Effector CD4-positive, alpha-beta T cell (primary cell): Measurements from ENCODE around the gene RPS6KA2.
"Not testable (repeated sequence)": the region's sequence is repeated elsewhere in the genome, so short reads cannot be mapped to it uniquely, and the experiment has no call there.

Source experiments
- DNase-seq: peaks from one replicate; pipeline ENCODE4 v3.0.0-alpha.2; 2020

RPS6KA2 gene

GRCh38 chr6:166655713-166656229 lies 28.7 kb upstream of the RPS6KA2 start:
- DNase-seq: no peak

GRCh38 chr6:166655251-166655650 lies 28.2 kb upstream of the RPS6KA2 start:
- DNase-seq: no peak

DNA sequence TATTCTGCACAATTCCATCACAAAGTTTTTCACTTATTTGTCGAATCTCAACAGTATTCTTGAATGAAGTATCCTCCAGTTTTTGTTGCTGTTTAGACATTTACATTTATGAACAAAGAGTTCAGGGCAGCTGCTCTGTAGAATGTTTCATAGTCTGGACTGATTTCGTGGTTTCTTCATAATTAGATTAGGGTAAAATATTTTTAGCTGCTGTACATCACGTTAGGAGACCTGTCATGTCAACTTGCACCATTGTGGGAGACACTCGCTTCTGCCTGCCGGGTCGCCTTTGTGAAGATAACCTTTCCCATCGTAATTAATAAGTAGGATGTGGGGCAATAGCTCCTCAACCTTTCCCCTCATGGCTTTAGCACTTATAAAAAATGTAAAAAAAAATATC lies 27.5 kb upstream of the RPS6KA2 start:
- DNase-seq: no peak

DNA sequence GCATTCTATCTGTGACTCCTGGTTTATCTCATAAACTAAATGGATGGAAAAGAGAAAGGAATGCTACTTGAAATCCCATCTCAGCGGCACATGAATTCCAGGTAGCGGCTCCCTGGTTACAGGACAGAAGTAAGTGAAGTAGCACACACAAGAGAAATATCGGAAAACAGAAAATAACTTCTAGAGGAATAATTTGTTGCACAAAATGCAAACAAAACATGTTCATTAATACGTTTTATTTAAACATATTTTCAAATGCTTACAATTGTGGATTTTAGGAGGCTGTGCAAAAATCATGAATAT lies 26.5 kb upstream of the RPS6KA2 start:
- DNase-seq: no peak

- DNase-seq: no peak
Measured at GRCh38 chr6:166650824-166651807, 24.1 kb upstream of the RPS6KA2 start.

- DNase-seq: no peak
Measured at GRCh38 chr6:166650047-166650446, 23.0 kb upstream of the RPS6KA2 start.

- DNase-seq: no peak
Measured at GRCh38 chr6:166648846-166649245, 21.8 kb upstream of the RPS6KA2 start.

GRCh38 chr6:166647896-166648295 lies 20.8 kb upstream of the RPS6KA2 start:
- DNase-seq: no peak

GRCh38 chr6:166646716-166647115 lies 19.7 kb upstream of the RPS6KA2 start:
- DNase-seq: no peak

- no peak for DNase-seq
Measured at GRCh38 chr6:166645896-166646295, 18.8 kb upstream of the RPS6KA2 start.

GRCh38 chr6:166644681-166645080 lies 17.6 kb upstream of the RPS6KA2 start:
- DNase-seq: no peak

- DNase-seq: no peak
Measured at GRCh38 chr6:166643891-166644590, 17.0 kb upstream of the RPS6KA2 start.

DNA sequence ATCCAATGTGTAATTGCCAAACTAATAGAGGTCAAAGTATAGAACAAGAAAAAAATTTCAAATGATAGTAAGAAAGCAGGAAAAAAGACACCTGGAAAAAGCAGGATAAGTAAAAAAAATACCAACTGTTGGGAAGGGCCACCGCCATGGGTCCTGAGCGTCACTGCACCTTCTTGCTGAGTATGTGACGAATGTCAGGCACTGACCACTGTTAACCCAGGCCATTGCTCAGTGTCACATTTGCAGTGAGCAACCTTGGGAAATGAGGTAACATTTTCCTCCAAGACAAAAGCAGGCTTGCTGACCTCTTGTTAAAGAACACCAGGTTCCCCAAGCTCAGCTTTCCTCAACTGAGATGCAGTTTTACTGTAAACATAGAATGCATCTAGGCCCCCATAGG lies 15.6 kb upstream of the RPS6KA2 start:
- DNase-seq: no peak

DNA sequence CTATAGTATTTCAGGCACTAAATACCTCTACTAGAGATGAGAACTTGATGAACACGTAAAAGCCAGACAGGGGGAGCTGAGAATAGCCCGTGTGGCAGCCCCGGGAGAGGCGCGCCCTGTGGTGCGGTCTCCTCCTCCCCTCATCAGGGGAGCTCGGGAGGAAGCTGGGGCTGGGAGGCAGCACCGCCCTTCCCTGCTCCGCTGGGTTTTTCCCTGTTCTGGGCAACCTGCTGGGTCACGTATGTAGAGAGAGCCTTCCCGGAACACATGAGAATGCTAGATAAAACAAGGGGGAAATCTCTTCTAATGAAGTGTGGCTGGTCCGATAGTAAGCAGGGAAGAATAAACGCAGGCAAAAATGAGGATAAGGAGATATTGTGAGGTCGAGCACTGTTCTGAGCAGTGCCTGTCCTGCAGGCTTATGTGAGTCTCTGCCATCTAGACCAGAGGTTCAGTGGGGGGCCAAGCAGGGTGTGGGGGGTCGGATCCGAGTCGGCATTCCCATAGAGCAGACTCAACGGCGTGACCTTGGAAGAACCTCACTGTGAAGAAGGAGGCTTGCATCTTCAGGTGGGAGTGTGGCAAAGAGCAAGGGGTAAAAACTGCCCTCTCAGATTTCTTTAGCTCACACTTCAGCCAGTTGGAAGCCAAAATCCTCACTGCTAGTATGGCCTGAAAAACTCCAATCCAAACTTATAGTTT lies 13.4 kb upstream of the RPS6KA2 start:
- DNase-seq: no peak

GRCh38 chr6:166639921-166640320 lies 12.9 kb upstream of the RPS6KA2 start:
- DNase-seq: no peak

GRCh38 chr6:166638573-166638964 lies 11.5 kb upstream of the RPS6KA2 start:
- DNase-seq: no peak

GRCh38 chr6:166637812-166638572 lies 10.9 kb upstream of the RPS6KA2 start:
- no peak for DNase-seq

DNA sequence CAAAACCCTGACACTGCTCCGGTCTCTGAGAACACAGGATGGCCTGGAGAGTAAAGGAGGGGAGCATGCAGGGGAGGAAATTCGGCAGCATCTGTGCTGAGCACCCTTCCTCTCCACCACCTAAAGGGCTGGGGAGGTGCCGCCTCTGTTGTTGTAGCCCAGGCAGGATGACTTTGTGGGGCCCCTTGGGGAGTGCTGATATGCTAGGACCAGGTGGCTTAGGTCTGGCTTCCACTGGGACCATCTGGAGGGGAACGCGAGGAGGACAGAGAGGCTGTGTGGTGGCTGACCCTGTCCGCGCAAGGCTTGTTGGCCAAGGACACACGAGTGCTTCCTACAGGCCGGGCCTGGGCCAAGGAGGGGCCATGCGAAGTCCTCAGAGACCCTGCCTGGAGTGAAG lies 9.9 kb upstream of the RPS6KA2 start:
- DNase-seq: no peak

- no peak for DNase-seq
Measured at GRCh38 chr6:166636191-166636933, 9.3 kb upstream of the RPS6KA2 start.

GRCh38 chr6:166635013-166635970 lies 8.2 kb upstream of the RPS6KA2 start:
- DNase-seq: no peak

DNA sequence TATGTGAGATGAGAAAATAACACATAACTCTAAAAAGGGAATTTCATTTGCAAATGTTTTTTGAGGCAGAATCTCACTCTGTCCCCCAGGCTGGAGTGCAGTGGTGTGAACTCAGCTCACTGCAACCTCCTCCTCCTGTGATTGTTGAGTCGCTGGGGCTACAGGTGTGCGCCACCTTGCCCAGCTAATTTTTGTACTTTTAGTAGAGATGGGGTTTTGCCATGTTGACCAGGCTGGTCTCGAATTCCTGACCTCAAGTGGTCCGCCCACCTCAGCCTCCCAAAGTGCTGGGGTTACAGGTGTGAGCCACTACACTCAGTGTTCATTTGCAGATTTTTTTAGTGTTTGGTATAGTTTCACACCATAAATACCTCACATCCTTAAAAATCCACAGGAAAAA lies 7.5 kb upstream of the RPS6KA2 start:
- DNase-seq: not testable (repeated sequence)
